Calu3 (cell line): ENCODE results near the gene CPD. TPM values are rescaled to one million over a fixed set of nuclear protein-coding genes. Genes with fewer than 3 reads are reported as not detected.
"Not testable (repeated sequence)": the region's sequence is repeated elsewhere in the genome, so short reads cannot be mapped to it uniquely, and the experiment has no call there.

Source experiments
- BruUV-seq: library from RNA; stranded (reverse); fragments of 400-500 nt; replicated peaks from 2 replicates; lab custom pipeline; 2021; lab: Mats Ljungman, UMichigan
- CTCF ChIA-PET: fragments of 300-600 bp; sonication (Branson Sonifier 250); formaldehyde crosslinking; loops from one replicate; lab custom pipeline; 2022; ENCODE audit warnings: antibody characterized with exemption; lab: Charles Lee
- DNase-seq: peaks from one replicate; pipeline ENCODE4 v3.0.0; 2022
- H3K27ac Mint-ChIP-seq: one replicate; pipeline ENCODE4 v1.8.0; 2022; ENCODE audit warnings: mixed read lengths; ENCODE audit not compliant: unreplicated experiment
- H3K27me3 Mint-ChIP-seq: one replicate; pipeline ENCODE4 v1.8.0; 2022; ENCODE audit warnings: mixed read lengths; ENCODE audit not compliant: unreplicated experiment
- H3K36me3 Mint-ChIP-seq: one replicate; pipeline ENCODE4 v1.8.0; 2022; ENCODE audit warnings: mild to moderate bottlenecking, moderate library complexity, mixed read lengths; ENCODE audit not compliant: insufficient read depth, unreplicated experiment
- H3K4me1 Mint-ChIP-seq: one replicate; pipeline ENCODE4 v1.8.0; 2022; ENCODE audit warnings: mild to moderate bottlenecking, low read depth, mixed read lengths; ENCODE audit not compliant: unreplicated experiment
- H3K4me3 Mint-ChIP-seq: one replicate; pipeline ENCODE4 v1.8.0; 2022; ENCODE audit warnings: mild to moderate bottlenecking, low read depth, moderate library complexity, mixed read lengths; ENCODE audit not compliant: unreplicated experiment
- H3K9me3 Mint-ChIP-seq: one replicate; pipeline ENCODE4 v1.8.0; 2022; ENCODE audit warnings: low read depth, mixed read lengths; ENCODE audit not compliant: unreplicated experiment
- CTCF ChIP-seq: fragments of 200-600 bp; IDR thresholded peaks from one replicate; pipeline ENCODE4 v1.8.0; 2022; ENCODE audit warnings: antibody characterized with exemption; ENCODE audit not compliant: unreplicated experiment
- intact Hi-C: fragments of 100-400 bp; cut with micrococcal nuclease; formaldehyde crosslinking; loops from one replicate; pipeline ENCODE4 v1.10.0; 2022; ENCODE audit not compliant: unreplicated experiment
- total RNA-seq: library from RNA; stranded (reverse); gene quantifications from 2 replicates; pipeline ENCODE4 v1.2.3, GENCODE V29; 2022

Gene CPD
- total RNA-seq, 1 experiment from 2014 or later, result 82.9 TPM

GRCh38 chr17:30454635-30455034 is 75.9 kb downstream of the CPD start:
- peaks cover 3% of the 10 kb centered on the region for H3K9me3 Mint-ChIP-seq
- H3K4me1 Mint-ChIP-seq, result peaks cover 9% of the 10 kb centered on the region
- intact Hi-C loops, result no loop called here
- no peak for TF ChIP-seq CTCF
- H3K4me3 Mint-ChIP-seq, result no peak overlapping the region
- no peaks in the 10 kb centered on the region for H3K27me3 Mint-ChIP-seq
- peaks cover 31% of the 10 kb centered on the region for H3K36me3 Mint-ChIP-seq
- CTCF ChIA-PET, result no interaction called here
- BruUV-seq, result no TSS peak
- H3K27ac Mint-ChIP-seq, result no peak overlapping the region
- DNase-seq, result no peak

- intact Hi-C loops, result no loop called here
- CTCF ChIA-PET, result no interaction called here
- Mint-ChIP-seq H3K4me3 (no peak overlapping the region), H3K27me3 (no peaks in the 10 kb centered on the region), H3K4me1 (no peaks in the 10 kb centered on the region), H3K9me3 (peaks cover 3% of the 10 kb centered on the region), H3K36me3 (peaks cover 27% of the 10 kb centered on the region), H3K27ac (no peak overlapping the region)
- no peak for DNase-seq
- no peak for TF ChIP-seq CTCF
- no TSS peak for BruUV-seq
Measured at GRCh38 chr17:30458371-30458770, 79.6 kb downstream of the CPD start.

GRCh38 chr17:30458797-30459413 is 80.2 kb downstream of the CPD start:
- intact Hi-C loops, BruUV-seq, H3K27ac Mint-ChIP-seq, CTCF ChIA-PET, H3K9me3 Mint-ChIP-seq, H3K27me3 Mint-ChIP-seq, H3K4me1 Mint-ChIP-seq, DNase-seq, H3K4me3 Mint-ChIP-seq: not testable (repeated sequence)
- H3K36me3 Mint-ChIP-seq, result peaks cover 22% of the 10 kb centered on the region

GRCh38 chr17:30468465-30468864 is 89.7 kb downstream of the CPD start:
- Mint-ChIP-seq H3K27me3 (no peaks in the 10 kb centered on the region), H3K36me3 (no peaks in the 10 kb centered on the region), H3K4me3 (no peak overlapping the region), H3K4me1 (no peaks in the 10 kb centered on the region), H3K27ac (no peak overlapping the region), H3K9me3 (no peaks in the 10 kb centered on the region)
- CTCF ChIA-PET, result no interaction called here
- intact Hi-C loops, result no loop called here
- no TSS peak for BruUV-seq
- TF ChIP-seq CTCF, result no peak
- no peak for DNase-seq

- H3K9me3 Mint-ChIP-seq, result no peaks in the 10 kb centered on the region
- no peak overlapping the region for H3K4me3 Mint-ChIP-seq
- TF ChIP-seq CTCF, result no peak
- peaks cover 10% of the 10 kb centered on the region for H3K4me1 Mint-ChIP-seq
- H3K27ac Mint-ChIP-seq, result no peak overlapping the region
- no TSS peak for BruUV-seq
- no peaks in the 10 kb centered on the region for H3K27me3 Mint-ChIP-seq
- H3K36me3 Mint-ChIP-seq, result peaks cover 4% of the 10 kb centered on the region
- CTCF ChIA-PET, result no interaction called here
- intact Hi-C loops, result no loop called here
- no peak for DNase-seq
Measured at GRCh38 chr17:30472238-30472890, 93.6 kb downstream of the CPD start.
